ENCODE measurements around the gene CD3G. TPM values are rescaled to one million over a fixed set of nuclear protein-coding genes. Genes with fewer than 3 reads are reported as not detected.

The CD3G gene
- total RNA-seq, 1 experiment from 2014 or later = not detected

GRCh38 chr11:118318581-118319336, 25.4 kb upstream of the CD3G start:
- Histone ChIP-seq H3K9me3 (no peaks in the 10 kb centered on the region), H3K27me3 (no peaks in the 10 kb centered on the region), H3K36me3 (no peaks in the 10 kb centered on the region), H3K4me3 (no peak overlapping the region)
- DNase-seq = no peak

DNA sequence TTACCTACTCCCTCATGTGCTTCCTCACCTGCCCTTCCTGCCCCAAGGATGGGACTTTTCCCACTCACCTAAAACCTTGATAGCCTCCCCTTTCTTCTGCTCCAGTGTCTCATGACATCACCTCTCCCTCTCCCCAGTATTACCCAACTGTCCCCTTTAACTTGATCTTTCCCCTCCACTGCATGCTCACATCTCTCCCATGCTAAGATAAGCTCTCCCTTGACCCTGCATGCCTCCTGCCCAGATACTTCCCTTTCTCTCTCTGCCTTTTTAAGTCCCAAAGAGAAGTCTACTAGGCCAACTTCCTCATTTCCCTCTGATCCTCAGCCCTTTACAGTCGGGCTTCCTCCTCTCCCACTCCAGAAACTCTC, 24.8 kb upstream of the CD3G start:
- no peak for DNase-seq
- Histone ChIP-seq H3K36me3 (no peaks in the 10 kb centered on the region), H3K27me3 (no peaks in the 10 kb centered on the region), H3K4me3 (no peak overlapping the region), H3K9me3 (no peaks in the 10 kb centered on the region)

DNA sequence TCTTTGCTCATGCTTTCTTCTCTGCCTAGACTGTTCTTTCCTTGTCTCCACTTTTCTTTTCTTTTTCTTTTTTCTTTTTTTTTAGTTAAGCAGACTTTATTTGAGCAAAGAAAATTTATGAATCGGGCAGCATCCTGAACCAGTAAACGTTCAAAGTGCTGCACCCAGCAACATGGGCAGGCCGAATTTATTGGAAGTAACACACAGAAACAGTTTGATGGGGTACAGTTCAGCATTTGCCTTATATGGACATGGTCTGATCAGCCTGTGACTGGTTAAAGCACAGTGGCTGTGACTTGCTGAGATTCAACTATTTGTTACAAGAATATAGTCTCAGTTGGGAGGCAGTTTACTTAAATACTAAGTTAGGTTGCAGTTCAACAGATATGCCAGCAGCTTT, 23.6 kb upstream of the CD3G start:
- DNase-seq = no peak
- Histone ChIP-seq H3K9me3 (no peaks in the 10 kb centered on the region), H3K36me3 (no peaks in the 10 kb centered on the region), H3K27me3 (no peaks in the 10 kb centered on the region), H3K4me3 (no peak overlapping the region)

DNA sequence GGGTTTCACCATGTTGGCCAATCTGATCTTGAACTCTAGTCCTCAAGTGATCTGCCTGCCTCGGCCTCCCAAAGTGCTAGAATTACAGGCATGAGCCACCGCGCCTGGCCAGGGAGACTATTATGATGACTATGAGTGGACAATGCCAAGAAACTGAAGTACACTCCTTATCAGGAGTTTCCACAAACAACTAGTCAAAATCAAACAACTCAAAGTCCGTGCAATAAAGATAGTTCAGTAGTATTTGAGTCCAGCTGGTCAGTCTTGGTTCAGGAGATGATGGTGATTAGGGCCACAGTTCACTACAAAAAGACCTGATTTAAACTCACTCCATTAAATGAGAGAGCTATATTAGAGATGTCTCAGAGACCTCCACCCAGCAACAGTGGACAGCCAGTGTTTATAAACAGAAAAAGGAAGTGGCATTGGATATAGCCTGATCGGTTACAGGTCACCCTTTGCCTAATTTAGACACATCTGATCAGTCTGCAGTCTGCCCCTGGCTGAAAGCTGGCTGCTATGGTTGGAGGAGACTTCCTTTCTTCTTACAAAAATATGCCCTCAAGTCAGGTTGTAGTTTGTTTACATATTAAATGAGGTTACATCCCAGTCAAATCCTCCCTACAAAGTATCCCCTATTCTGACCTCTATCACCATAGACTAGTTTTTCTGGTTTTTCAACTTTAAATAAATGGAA, 22.6 kb upstream of the CD3G start:
- Histone ChIP-seq H3K27me3 (no peaks in the 10 kb centered on the region), H3K36me3 (no peaks in the 10 kb centered on the region), H3K4me3 (no peak overlapping the region), H3K9me3 (no peaks in the 10 kb centered on the region)
- no peak for DNase-seq

- H3K9me3 ChIP-seq = no peaks in the 10 kb centered on the region
- no peak for DNase-seq
- H3K27me3 ChIP-seq = peaks cover 3% of the 10 kb centered on the region
- H3K4me3 ChIP-seq = no peak overlapping the region
- H3K36me3 ChIP-seq = no peaks in the 10 kb centered on the region
These were observed 21.4 kb upstream of the CD3G start for GRCh38 chr11:118322721-118323120.

- Histone ChIP-seq H3K4me3 (no peak overlapping the region), H3K9me3 (no peaks in the 10 kb centered on the region), H3K36me3 (no peaks in the 10 kb centered on the region), H3K27me3 (peaks cover 12% of the 10 kb centered on the region)
- DNase-seq = no peak
These were observed 18.9 kb upstream of the CD3G start for GRCh38 chr11:118325283-118325682.

GRCh38 chr11:118328745-118329144, 15.4 kb upstream of the CD3G start:
- Histone ChIP-seq H3K4me3 (no peak overlapping the region), H3K27me3 (peaks cover 12% of the 10 kb centered on the region), H3K9me3 (no peaks in the 10 kb centered on the region), H3K36me3 (no peaks in the 10 kb centered on the region)
- no peak for DNase-seq

- Histone ChIP-seq H3K36me3 (no peaks in the 10 kb centered on the region), H3K9me3 (no peaks in the 10 kb centered on the region), H3K4me3 (no peak overlapping the region), H3K27me3 (no peaks in the 10 kb centered on the region; the same call in 1 of the 2 replicates)
- DNase-seq = no peak
These were observed 9.4 kb upstream of the CD3G start for GRCh38 chr11:118334745-118335144.

- Histone ChIP-seq H3K9me3 (no peaks in the 10 kb centered on the region), H3K27me3 (no peaks in the 10 kb centered on the region; the same call in 1 of the 2 replicates), H3K4me3 (no peak overlapping the region), H3K36me3 (no peaks in the 10 kb centered on the region)
- DNase-seq = no peak
These were observed 5.5 kb upstream of the CD3G start for GRCh38 chr11:118338637-118339061.

GRCh38 chr11:118339281-118339961, 4.7 kb upstream of the CD3G start:
- H3K4me3 ChIP-seq = no peak overlapping the region
- no peaks in the 10 kb centered on the region for H3K36me3 ChIP-seq
- DNase-seq = no peak
- H3K27me3 ChIP-seq = no peaks in the 10 kb centered on the region; the same call in 1 of the 2 replicates
- H3K9me3 ChIP-seq = no peaks in the 10 kb centered on the region

- no peaks in the 10 kb centered on the region for H3K9me3 ChIP-seq
- H3K27me3 ChIP-seq = peaks cover 2% of the 10 kb centered on the region; the same call in 1 of the 2 replicates
- H3K36me3 ChIP-seq = no peaks in the 10 kb centered on the region
- DNase-seq = no peak
- H3K4me3 ChIP-seq = no peak overlapping the region
These were observed 3.7 kb upstream of the CD3G start for GRCh38 chr11:118340449-118340848.

- DNase-seq = no peak
- H3K4me3 ChIP-seq = no peak overlapping the region
- H3K27me3 ChIP-seq = peaks cover 2% of the 10 kb centered on the region; the same call in 1 of the 2 replicates
- no peaks in the 10 kb centered on the region for H3K9me3 ChIP-seq
- no peaks in the 10 kb centered on the region for H3K36me3 ChIP-seq
These were observed 2.9 kb upstream of the CD3G start for GRCh38 chr11:118341261-118341660.

DNA sequence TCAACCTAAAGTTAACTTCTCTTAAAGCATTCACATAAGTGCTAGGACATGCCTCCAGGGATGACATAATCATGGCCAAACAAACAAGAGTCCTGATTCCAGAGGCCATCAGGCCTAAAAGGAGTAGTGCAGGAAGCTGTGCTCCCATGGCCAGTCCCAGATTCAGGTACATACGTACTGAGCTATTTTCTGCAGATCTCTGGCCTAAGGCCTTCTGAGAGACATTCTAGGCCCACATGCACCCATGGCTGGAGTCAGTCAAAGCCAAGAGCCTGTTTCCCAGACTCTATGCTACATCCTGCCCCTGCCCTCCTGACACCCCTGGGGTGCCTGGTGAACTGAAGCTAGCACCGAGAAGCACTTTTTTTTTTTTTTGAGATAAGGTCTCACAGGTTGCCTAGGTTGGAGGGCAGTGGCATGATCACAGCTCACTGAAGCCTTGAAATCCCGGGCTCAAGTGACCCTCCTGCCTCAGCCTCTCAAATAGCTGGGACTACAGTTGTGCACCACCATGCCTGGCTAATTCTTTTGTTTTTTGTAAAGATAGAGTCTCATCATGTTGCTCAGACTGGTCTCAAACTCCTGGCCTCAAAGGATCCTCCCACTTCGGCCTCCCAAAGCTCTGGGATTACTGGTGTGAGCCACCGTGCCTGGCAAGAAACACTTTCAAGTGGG, 2.2 kb upstream of the CD3G start:
- no peak for DNase-seq
- H3K36me3 ChIP-seq = no peaks in the 10 kb centered on the region
- H3K9me3 ChIP-seq = no peaks in the 10 kb centered on the region
- no peak overlapping the region for H3K4me3 ChIP-seq
- H3K27me3 ChIP-seq = peaks cover 2% of the 10 kb centered on the region; the same call in 1 of the 2 replicates

GRCh38 chr11:118342503-118343161, 1.5 kb upstream of the CD3G start, which contains the start of gene CD3D:
TSS of gene CD3D (minus strand) at chr11:118342705. CDS start at chr11:118342607, 98 bp downstream.
- no peak for DNase-seq

GRCh38 chr11:118343248-118343647, 896 bp upstream of the CD3G start:
- Histone ChIP-seq H3K27me3 (peaks cover 6% of the 10 kb centered on the region), H3K9me3 (no peaks in the 10 kb centered on the region), H3K4me3 (no peak overlapping the region), H3K36me3 (no peaks in the 10 kb centered on the region)
- no peak for DNase-seq

More at GRCh38 chr11:118342503-118343161, 1.5 kb upstream of the CD3G start, which contains the start of gene CD3D:
- H3K9me3 ChIP-seq = no peaks in the 10 kb centered on the region
- no peak within 1 kb of the TSS for H3K4me3 ChIP-seq
- no peaks in the 10 kb centered on the region for H3K36me3 ChIP-seq
- peaks cover 2% of the 10 kb centered on the region; the same call in 1 of the 2 replicates for H3K27me3 ChIP-seq

GRCh38 chr11:118349475-118349874, 5.3 kb downstream of the CD3G start:
- Histone ChIP-seq H3K27me3 (peaks cover 32% of the 10 kb centered on the region), H3K36me3 (no peaks in the 10 kb centered on the region), H3K9me3 (no peaks in the 10 kb centered on the region), H3K4me3 (no peak overlapping the region)
- no peak for DNase-seq

Data from MG63 (cell line).